ENCODE data around the gene CCDC73.
"Not testable (repeated sequence)": the region's sequence is repeated elsewhere in the genome, so short reads cannot be mapped to it uniquely, and the experiment has no call there.

CCDC73 gene

DNA sequence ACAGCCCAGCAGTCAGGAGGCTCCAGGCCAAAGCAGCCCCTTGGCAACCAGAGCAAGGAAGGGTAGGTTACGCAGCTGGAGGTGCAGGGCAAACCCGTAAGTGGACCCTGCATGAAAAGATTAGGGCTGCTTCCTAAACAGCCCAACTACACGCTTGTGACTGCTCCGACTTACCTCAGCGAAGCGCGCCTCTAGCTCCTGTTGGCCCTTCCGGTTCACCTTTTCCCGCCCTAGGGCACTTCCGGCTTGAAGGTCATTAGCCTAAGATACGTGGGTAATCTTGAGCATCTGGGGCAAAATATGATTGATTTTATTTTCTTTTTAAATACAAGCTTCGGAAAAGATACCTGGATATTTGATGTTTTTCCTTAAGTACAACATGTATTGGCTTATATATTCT is at the start of gene CCDC73:
Gene CCDC73, minus strand, starts transcription at position 224 of the 400 bp plus-strand sequence. CDS start 34,419 bp downstream, outside the sequence.
- FAIRE-seq = no peak

DNA sequence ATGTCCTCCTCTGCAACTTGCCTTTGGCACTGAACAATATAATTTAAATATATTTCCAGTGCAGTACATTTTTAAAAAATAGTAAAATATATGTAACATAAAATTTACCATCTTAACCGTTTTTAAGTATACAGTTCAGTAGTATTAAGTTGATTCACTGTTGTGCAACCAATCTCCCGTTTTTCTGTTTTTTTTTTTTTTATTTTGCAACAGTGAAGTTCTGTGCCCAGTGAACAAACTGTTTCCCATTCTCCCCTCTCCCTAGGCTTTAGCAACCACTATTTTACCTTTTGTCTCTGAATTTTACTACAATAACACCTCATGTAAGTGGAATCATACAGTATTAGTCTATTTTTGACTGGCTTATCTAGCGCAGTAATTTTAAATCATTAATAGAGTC is 49.1 kb upstream of the CCDC73 start:
- FAIRE-seq = no peak

DNA sequence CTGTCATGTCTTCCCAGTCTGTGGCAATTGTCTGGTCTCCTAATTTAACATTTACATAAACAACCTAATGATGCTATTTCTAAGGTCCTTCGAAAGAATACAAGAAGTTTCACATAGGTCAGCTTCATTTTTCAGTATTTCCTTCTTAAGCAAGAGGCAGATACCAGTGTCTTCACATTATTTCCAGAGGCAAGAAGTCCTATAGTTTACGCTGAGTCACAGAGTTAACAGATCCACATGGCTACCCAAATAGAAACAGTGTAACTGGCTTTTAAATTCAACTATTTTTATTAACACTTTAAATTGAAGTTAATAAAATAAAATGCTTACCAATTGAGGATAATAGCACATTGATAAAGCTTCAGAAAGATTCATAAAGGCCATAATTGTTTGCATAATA is 46.1 kb upstream of the CCDC73 start:
- no peak for FAIRE-seq

DNA sequence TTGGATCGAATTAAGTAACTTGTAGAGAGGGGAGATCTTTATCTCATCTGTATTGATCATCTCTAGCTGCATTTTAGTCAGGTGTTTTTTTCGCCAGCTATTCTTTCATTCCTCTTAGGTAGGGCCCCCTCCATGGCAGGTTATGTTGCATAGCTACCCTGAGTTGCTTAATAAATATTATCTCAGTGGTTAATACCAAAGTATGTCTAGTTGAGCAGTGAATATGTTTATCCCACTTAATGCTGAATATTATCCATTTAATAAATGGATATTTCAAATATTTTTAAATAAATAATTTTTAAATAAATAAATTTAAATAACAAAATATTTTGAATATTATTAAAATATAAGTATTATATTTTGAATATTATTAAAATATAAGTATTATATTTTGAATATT is 44.8 kb upstream of the CCDC73 start:
- FAIRE-seq = no peak

DNA sequence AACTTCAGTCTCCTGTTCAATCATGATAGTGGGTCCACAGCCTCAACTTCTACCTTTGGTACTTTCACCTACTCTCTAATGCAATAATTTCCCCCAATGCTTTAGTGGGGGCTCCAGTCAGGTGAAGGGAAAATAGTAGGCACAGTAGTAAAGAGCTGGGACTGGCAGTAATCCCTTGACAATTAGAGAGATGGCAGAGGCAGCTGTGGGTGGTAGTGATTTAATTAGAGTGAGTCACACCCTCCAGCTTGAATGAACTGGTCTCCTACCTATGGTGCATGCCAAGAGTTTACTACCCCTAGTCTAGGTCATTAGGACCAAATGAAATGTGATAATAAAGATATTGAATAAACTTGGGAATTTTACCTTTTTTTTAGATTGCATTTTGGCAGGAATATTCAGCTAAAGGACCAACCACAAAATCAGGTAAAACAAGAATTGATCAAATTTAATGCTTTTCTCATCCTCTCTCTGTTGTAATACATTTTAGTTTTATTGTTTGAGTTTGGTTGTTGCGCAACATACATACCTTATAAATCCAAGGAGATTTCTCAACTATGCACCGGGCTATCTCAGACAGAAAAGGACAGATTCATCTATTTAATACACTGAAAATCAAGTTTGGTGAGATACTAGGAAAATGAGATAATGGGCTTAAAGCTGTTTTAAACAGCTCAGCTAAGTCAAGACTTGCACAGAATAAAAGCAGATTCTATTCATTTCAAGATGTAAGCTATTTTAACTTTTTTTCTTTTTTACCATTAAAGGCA is 44.2 kb upstream of the CCDC73 start:
- FAIRE-seq = no peak

DNA sequence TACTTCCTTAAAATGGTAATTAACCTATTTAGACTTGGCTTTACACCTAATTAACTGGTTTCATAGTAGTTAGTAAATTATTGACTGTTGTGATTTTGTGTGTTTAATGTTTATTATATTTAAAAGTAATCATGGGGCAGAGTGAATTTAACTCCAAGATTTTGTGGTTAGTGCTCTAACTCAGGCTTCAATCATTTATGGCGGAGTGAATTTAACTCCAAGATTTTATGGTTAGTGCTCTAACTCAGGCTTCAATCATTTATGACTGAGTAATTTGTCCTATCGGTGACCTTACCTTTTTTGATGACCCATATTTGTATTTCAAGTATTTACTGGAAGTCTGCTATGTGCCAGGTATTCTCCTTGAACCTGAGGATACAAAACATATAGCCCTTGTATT is 42.5 kb upstream of the CCDC73 start:
- FAIRE-seq = no peak

DNA sequence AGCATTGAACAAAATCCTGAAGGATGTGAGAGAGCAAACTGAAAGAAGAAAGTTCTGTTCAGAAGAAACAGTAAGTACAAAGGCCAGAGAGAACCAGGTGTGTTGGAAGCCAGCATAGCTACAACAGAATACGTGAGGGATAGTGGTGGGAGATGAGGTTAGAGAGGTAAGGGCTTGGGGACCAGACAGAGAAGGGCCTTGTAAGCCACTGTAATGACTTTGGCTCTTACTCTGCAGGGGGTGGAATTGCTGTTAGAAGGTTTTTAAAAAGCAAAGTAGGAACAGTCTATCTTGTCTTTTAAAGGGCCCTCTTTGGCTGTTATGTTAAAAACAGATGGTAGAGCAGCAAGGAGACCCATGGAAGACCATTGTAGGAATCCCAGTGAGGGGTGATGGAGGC is 39.5 kb upstream of the CCDC73 start:
- FAIRE-seq = no peak

DNA sequence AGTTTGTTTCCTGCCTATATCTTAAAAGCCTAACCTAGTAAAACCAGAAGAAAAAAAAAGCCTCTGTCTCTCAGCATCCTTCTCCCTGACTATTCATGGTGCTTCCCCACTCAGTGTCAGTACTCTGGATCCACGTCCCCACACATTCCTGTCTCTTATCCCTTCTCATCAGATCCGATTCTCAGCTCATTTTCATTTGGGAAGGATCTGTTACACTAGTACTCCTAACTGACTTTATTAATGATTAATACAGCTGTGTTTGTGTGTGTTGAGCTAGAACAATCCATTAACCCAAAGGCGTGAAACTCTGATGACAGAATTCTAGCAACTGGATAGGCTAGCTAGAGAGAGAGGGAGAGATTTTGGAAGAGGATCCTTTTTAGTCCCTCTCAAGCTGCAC is 36.8 kb upstream of the CCDC73 start:
- no peak for FAIRE-seq

DNA sequence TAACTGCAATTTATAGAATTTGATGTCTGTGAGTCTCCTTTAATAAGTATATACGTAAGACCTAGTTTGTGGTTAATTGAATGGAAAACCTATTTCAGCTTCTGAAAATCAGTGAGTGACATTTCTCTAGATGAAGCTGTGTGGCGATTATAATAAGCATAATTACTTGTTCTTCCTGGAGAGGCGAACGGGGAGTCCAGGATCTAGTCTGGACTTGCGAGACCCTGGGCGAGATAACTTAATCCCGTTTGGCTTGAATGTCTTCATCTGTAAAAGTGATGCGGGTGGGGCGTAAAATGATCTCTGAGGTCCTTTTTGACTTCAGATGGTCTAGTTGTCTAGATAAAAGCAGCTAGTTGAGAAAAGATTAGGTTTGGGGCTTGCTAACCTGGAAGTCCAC is 36.3 kb upstream of the CCDC73 start:
- no peak for FAIRE-seq

DNA sequence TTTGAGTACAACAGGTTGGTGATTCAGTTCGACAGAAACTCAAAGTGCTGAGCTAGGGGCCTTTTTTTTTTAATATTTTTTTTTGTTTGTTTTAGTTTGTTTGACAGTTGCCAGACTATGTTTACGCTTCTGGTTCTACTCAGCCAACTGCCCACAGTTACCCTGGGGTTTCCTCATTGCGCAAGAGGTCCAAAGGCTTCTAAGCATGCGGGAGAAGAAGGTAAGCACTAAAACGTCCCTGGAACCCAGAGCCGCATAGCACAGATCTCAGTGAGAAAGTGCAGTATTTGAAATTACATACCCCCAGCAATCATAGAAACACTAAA is 35.9 kb upstream of the CCDC73 start:
- FAIRE-seq = no peak

DNA sequence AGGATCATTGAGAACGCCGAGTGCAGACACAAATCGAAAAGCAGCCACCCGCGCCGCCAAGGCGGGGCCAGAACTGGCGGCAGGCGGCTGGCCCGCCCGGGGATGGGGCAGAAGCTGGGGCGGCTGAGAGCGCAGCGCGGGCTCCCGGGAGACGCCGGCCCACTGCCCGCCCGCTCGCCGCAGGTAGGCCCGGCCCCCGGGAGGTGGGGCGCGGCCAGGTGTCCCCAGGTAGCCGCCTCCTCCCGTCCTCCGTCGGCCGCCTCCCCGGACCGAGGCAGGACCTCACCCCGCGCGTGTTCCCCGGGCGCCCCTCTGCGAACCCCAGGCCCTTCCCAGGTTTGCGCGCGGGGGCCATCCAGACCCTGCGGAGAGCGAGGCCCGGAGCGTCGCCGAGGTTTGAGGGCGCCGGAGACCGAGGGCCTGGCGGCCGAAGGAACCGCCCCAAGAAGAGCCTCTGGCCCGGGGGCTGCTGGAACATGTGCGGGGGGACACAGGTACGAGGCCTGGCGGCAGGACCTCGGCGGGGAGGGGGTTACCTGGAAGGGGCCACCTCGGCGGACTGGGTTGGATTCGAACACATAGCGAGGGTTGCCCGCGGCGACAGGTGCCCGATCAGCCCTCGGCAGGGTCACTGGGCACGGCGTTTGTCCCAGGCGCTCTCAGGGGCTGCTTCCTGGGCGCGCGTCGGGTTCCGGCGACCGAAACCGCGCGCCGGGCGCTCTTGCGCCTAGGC is 35.4 kb upstream of the CCDC73 start, which contains the start of gene PRRG4:
Gene PRRG4, plus strand, starts transcription at position 248 of the 733 bp plus-strand sequence. CDS start 603 bp downstream, outside the sequence.
- FAIRE-seq = no peak

DNA sequence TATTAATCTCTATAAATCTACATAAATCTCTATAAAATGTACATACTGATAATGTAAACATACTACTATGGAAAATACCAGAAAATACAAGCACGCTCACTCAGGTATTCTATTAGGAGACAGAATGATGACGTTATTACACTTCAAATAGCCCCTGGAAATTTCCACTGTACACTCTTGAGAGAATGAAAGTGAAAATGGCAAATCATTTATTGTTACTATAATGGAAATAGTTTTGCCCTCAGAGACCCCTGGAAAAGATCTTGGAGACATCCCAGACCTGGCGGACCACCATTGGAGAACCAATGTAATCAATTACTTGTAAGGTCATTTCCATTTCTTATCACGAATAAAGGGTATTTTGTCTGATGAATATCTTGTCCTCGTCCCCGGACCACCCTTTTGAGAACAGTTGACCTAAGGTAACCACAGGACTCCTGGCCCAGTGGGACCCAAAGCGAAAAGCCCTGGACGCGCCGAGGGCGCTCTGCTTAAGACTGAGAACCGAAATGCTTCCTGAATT is 34.8 kb upstream of the CCDC73 start:
- FAIRE-seq = peak; percentile 37

DNA sequence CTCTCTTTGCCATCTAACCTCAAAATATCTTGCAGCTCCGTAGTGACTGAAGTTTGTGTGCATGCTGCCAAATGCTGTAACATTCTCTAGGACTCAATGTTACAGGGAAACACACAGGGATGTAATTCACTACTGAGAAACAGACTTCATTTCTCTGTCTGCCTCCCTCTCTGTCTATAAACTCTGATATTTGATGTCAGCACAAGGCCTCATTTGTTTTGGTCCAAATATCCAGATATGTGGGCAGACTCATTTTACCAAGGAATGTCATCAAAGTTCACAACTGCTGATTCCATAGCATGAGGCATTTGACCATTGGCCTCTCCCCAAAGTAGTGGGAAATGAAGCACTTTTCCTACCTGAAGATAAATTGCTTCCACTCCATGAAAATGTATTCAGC is 32.8 kb upstream of the CCDC73 start:
- no peak for FAIRE-seq

DNA sequence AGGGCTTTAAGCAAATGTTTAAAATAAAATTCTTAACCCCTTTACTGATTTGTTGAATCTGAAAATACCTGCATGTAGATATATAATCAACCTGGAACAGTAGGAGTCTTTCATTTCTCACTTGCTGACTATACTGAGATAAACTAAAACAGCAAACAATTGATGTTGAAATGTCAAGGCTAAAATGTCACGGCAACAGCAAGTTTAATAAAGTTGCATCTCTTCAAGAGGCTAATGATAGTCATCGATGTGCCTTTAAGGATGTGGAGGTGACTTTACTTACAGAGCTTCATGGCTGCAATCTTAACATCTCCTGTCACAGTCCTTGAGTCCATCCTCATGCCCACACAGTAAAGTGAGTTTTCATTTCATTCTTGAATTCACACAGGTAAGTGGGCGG is 31.7 kb upstream of the CCDC73 start:
- FAIRE-seq = no peak

DNA sequence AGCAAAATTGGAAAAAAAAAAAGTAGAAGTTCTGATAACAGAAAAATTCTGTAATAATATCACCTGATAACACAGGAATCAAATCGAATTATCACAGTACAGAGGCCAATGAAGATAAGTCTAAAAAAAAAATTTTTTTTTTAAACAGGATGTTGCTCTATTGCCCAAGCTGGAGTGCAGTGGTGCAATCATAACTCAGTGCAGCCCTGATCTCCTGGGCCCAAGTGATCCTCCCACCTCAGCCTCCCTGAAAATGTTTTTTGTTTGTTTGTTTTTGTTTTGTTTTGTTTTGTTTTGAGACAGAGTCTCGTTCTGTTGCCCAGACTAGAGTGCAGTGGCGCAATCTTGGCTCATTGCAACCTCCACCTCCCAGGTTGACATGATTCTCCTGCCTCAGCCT is 29.2 kb upstream of the CCDC73 start:
- not testable (repeated sequence) for FAIRE-seq

DNA sequence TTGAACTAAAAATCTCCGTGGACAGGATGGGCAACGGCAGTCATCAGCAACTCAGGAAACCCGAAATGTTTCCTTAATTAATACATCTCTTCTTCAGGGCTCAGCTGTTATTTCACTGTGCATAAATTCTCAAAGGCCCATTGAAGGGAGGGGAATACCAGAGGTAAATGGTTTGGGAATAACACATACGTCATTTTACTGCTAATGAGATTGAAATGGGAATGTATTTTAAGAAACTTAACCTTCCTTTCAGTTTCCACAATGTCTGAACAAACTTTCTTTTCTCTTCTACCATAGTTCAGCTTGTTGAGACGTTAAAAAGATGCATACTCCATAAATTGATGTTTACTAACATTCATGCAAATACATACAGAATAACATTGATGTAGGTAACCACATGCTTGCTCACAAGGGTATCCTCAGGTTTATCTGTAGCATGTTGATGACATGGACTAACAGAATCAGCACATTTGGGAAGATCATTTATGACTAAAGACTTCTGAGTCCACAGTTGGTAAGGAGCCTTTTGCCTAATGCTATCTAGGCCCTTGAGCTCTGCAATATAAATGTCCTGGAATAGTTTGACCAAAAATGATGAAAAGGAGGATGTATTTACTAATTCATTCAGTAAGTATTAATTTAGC is 27.6 kb upstream of the CCDC73 start:
- FAIRE-seq = no peak

DNA sequence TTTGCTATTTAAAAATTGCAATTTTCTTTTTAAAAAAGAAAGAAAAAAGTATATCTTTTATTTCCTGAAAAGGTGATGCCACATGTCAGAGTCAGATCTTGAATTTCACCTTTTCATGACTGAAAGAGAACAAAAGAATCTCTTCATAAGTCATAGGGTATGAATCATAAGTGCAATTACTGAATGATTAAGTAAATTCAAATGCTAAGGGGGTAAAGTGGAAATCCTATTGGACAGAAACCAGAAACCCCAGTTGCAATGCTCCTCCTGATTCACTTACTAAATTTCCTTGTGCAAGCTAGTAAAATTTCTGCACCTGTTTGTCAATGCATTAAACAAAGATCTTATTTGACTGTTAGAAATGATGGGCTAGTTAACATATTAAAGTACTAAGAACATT is 27.1 kb upstream of the CCDC73 start:
- FAIRE-seq = no peak

DNA sequence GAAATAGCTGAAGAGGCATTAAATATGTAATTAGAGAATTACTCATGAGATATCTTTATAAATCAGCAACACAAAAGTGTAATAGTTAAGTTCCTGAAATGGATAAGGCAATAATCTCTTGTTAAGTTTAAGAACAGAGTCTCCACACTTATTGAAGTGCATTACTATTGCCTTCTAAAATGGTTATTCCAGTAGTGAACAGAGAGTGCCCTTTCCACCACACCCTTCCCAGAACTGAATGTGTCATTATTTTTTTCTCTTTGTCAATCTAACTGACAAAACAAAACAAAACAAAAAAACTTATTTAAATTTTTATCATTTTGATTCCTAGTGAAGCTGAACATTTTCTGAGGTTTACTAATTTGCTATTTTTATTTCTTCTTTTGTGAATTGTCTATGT is 26.0 kb upstream of the CCDC73 start:
- FAIRE-seq = peak; percentile 14

DNA sequence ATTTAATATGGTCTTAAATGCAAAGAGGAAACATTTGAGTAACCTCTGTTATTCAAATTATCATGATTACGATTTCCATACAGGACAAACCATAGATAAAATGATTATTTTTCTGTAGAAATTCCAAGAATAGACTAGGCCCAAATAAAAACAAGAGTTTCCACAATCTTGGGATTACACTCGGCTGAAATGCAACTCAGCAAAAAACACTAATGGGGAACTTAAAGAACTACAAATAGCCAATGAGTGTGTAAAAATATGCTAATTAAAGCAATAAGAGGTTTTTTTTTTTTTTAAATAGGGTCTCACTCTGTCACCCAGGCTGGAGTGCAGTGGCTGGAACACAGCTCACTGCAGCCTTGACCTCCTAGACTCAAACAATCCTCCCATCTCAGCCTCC is 24.7 kb upstream of the CCDC73 start:
- no peak for FAIRE-seq

DNA sequence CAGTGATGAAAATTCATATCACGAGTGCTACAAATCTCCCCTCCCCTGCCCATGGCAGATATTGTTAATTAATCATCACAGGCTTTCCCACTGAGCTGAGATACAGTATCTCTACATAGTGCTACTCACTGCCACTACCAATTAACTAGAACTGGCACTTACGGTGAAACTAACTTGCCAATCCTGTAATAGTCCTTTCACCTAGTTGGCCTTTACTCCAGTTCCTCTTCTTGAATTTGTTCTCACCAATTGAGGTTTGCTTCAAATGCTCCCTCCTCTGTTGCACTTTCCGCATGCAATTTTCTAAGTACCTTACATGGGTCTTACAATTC is 23.4 kb upstream of the CCDC73 start:
- no peak for FAIRE-seq

DNA sequence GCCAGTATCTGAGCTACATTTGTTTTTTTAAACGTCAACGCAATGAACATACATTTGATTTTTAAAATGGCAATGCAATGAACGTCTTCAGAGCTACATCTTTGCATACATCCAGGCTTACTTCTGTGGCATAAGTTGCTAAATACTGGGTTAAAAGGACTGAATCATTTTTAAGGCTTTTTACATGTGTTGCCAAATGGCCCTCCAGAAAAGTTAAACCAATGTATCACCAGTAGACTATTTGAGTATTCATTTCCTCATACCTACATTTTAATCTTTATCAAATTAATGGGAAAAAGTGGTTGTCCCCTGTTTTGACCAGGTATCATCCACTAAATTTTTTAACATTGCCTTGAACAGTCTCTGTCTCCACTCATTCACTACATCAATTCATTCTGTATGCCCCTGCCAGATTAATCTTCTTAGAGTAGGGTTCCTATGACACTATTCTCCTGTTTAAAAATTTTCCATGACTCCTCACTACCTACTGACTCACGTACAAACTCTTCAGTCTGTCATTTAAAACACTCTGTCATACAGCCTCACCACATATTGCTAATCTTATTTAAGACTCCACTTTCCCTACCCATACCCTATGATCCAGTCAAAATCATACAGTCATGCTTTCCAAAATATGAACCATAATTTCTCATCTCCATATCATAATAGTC is 22.9 kb upstream of the CCDC73 start:
- no peak for FAIRE-seq

DNA sequence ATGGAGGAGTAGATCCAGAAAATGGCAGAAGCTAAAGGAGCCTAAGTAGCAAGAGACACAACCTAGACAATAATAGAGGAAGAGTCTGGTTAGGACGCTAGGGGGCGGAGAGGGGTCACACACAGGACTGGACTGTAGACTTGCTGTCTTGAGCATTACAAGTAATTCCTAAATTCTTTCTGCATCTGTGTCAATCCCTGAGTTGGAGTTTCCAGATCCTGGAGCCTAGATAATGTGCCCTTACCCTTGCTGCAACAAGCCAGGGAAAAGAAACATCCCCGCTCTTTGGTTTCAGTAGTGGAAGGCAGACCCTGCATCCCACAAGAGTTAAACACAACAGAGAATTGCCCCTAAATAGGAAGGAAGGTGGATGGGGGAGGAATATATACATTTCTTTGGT is 14.9 kb upstream of the CCDC73 start:
- peak; percentile 89 for FAIRE-seq

DNA sequence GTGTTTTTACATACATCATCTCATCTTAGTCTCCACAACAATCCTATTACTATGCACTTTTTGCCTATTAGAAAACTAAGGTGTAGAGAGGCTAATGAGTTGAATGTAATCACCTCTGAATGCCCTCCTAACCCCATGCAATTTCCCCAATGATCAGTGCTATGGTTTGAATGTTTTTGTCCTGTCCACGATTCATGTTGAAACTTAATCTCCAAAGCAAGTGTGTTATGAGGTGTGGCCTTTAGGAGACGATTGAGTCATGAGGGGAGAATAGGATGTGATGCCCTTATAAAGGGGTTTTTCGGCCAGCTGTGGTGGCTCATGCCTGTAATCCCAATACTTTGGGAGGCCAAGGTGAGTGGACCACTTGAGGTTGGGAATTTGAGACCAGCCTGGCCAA is 2.0 kb upstream of the CCDC73 start:
- no peak for FAIRE-seq

All from A204.1 (cell line).